AG09309 (cell line): ENCODE results near the gene SPG7.

Experiments used
- DNase-seq: peaks from one replicate; pipeline ENCODE4 v3.0.0-alpha.2; 2010; ENCODE audit warnings: low read depth
- H3K4me3 ChIP-seq: 2 replicates; pipeline ENCODE4 v1.5.1; 2011; ENCODE audit warnings: mild to moderate bottlenecking, low read depth, low read length, moderate library complexity; ENCODE audit not compliant: control insufficient read depth
- TF ChIP-seq, protein P1 (sequence below): IDR thresholded peaks from 2 replicates; pipeline ENCODE4 v1.5.1; 2011; ENCODE audit warnings: mild to moderate bottlenecking, low read depth, low read length, inconsistent platforms; ENCODE audit not compliant: insufficient read depth, control insufficient read depth; ENCODE audit errors: missing control alignments

SPG7 gene

GRCh38 chr16:89545044-89545830 is 37.0 kb downstream of the SPG7 start:
- no peak for DNase-seq
- TF ChIP-seq, protein P1, sequence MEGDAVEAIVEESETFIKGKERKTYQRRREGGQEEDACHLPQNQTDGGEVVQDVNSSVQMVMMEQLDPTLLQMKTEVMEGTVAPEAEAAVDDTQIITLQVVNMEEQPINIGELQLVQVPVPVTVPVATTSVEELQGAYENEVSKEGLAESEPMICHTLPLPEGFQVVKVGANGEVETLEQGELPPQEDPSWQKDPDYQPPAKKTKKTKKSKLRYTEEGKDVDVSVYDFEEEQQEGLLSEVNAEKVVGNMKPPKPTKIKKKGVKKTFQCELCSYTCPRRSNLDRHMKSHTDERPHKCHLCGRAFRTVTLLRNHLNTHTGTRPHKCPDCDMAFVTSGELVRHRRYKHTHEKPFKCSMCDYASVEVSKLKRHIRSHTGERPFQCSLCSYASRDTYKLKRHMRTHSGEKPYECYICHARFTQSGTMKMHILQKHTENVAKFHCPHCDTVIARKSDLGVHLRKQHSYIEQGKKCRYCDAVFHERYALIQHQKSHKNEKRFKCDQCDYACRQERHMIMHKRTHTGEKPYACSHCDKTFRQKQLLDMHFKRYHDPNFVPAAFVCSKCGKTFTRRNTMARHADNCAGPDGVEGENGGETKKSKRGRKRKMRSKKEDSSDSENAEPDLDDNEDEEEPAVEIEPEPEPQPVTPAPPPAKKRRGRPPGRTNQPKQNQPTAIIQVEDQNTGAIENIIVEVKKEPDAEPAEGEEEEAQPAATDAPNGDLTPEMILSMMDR: no peak
- H3K4me3 ChIP-seq: no peak overlapping the region

GRCh38 chr16:89545831-89546574 is 37.8 kb downstream of the SPG7 start:
- H3K4me3 ChIP-seq: no peak overlapping the region
- TF ChIP-seq, protein P1: no peak
- no peak for DNase-seq

- no peak for DNase-seq
- TF ChIP-seq, protein P1: no peak
- H3K4me3 ChIP-seq: no peak overlapping the region
Measured at GRCh38 chr16:89546781-89547180, 38.6 kb downstream of the SPG7 start.

- TF ChIP-seq, protein P1: no peak
- no peak for DNase-seq
- H3K4me3 ChIP-seq: no peak overlapping the region
Measured at GRCh38 chr16:89547291-89547690, 39.1 kb downstream of the SPG7 start.

DNA sequence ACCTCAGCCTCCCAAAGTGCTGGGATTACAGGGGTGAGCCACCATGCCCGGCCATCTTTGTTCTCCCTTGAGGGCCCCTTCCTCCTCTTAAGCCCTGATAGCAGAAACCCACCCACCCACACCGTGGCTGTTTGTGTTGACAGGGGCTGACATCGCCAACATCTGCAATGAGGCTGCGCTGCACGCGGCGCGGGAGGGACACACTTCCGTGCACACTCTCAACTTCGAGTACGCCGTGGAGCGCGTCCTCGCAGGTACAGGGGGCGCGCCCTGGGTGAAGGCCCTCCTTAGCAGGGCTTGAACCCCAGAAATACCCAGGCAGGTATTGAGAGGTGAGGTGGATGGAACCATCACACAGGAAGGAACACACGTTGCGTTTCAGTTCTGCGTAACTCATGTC is 39.7 kb downstream of the SPG7 start:
- TF ChIP-seq, protein P1: no peak
- DNase-seq: no peak
- no peak overlapping the region for H3K4me3 ChIP-seq

- no peak for DNase-seq
- TF ChIP-seq, protein P1: no peak
- no peak overlapping the region for H3K4me3 ChIP-seq
Measured at GRCh38 chr16:89548344-89549006, 40.3 kb downstream of the SPG7 start.
